Measurements from ENCODE around the gene SLC40A1.

DNA sequence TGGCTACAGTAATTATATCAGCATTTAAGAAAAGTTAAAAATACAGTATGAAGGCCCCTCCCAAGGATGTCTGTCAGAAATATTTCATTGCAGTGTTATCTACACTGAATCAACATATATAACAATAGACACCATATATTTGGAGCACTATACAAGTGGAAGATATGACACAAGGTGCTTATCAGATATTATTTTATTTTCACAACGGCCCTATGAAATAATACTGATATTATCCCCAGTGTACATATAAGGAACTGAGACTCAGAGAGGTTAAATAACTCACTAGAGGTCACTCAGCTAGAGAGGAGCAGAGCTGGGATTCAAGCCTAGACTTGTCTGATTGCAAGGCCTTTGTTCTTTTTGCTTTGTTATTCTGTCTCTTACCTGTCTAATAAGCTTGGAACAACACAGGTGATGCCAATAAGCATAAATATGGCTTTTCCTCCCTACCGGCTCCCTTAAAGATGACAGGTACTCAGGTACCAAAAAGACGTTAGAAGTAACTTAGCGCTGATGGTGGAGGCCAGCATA, 4.7 kb upstream of the SLC40A1 start:
- TF ChIP-seq EP300 (conservative IDR thresholded peaks at IDR 0.05; ENCODE audit: poor library complexity, severe bottlenecking) (no peak), TAF1 (IDR thresholded peaks at IDR 0.05; ENCODE audit: low read depth) (no peak), EZH2 (IDR thresholded peaks at IDR 0.05; ENCODE audit: borderline replicate concordance, insufficient read depth, low read length, poor library complexity, severe bottlenecking) (no peak)
- TF ChIP-seq, protein P1, sequence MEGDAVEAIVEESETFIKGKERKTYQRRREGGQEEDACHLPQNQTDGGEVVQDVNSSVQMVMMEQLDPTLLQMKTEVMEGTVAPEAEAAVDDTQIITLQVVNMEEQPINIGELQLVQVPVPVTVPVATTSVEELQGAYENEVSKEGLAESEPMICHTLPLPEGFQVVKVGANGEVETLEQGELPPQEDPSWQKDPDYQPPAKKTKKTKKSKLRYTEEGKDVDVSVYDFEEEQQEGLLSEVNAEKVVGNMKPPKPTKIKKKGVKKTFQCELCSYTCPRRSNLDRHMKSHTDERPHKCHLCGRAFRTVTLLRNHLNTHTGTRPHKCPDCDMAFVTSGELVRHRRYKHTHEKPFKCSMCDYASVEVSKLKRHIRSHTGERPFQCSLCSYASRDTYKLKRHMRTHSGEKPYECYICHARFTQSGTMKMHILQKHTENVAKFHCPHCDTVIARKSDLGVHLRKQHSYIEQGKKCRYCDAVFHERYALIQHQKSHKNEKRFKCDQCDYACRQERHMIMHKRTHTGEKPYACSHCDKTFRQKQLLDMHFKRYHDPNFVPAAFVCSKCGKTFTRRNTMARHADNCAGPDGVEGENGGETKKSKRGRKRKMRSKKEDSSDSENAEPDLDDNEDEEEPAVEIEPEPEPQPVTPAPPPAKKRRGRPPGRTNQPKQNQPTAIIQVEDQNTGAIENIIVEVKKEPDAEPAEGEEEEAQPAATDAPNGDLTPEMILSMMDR (IDR thresholded peaks at IDR 0.05; ENCODE audit: poor library complexity, severe bottlenecking), result no peak
- TF ChIP-seq, protein P2, sequence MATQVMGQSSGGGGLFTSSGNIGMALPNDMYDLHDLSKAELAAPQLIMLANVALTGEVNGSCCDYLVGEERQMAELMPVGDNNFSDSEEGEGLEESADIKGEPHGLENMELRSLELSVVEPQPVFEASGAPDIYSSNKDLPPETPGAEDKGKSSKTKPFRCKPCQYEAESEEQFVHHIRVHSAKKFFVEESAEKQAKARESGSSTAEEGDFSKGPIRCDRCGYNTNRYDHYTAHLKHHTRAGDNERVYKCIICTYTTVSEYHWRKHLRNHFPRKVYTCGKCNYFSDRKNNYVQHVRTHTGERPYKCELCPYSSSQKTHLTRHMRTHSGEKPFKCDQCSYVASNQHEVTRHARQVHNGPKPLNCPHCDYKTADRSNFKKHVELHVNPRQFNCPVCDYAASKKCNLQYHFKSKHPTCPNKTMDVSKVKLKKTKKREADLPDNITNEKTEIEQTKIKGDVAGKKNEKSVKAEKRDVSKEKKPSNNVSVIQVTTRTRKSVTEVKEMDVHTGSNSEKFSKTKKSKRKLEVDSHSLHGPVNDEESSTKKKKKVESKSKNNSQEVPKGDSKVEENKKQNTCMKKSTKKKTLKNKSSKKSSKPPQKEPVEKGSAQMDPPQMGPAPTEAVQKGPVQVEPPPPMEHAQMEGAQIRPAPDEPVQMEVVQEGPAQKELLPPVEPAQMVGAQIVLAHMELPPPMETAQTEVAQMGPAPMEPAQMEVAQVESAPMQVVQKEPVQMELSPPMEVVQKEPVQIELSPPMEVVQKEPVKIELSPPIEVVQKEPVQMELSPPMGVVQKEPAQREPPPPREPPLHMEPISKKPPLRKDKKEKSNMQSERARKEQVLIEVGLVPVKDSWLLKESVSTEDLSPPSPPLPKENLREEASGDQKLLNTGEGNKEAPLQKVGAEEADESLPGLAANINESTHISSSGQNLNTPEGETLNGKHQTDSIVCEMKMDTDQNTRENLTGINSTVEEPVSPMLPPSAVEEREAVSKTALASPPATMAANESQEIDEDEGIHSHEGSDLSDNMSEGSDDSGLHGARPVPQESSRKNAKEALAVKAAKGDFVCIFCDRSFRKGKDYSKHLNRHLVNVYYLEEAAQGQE (IDR thresholded peaks at IDR 0.05; ENCODE audit: borderline replicate concordance), result no peak

Data from neural cell (in vitro differentiated cells).